K562 (cell line): ENCODE results near the gene MRPS15. TPM values are rescaled to one million over a fixed set of nuclear protein-coding genes. Genes with fewer than 3 reads are reported as not detected.
"Not testable (repeated sequence)": the region's sequence is repeated elsewhere in the genome, so short reads cannot be mapped to it uniquely, and the experiment has no call there.

Experiments
- KLF6 ChIP-seq: fragments of 250-450 bp; sonication (Bioruptor Pico); IDR thresholded peaks from 2 replicates; pipeline ENCODE4 v1.4.0; 2020; ENCODE audit warnings: mild to moderate bottlenecking, moderate library complexity, borderline replicate concordance
- MEF2D ChIP-seq: conservative IDR thresholded peaks from 2 replicates; pipeline ENCODE4 v1.6.1; 2016; ENCODE audit warnings: low read depth, missing genetic modification characterization, missing compliant biosample characterization
- MYC ChIP-seq, 2 experiments: fragments of 250-450 bp in 1 of 2; sonication (Bioruptor Pico) in 1 of 2; IDR thresholded peaks; 2 replicates each; pipeline versions ENCODE4 v1.5.1 to v1.6.1; 2012 to 2021; ENCODE audit warnings: low read depth in 2 of 2, borderline replicate concordance in 1 of 2, improper control_type of control experiment in 1 of 2, low read length in 1 of 2, mild to moderate bottlenecking in 1 of 2, moderate library complexity in 1 of 2
- NR4A1 ChIP-seq, 2 experiments: fragments of 250-450 bp in 1 of 2; fragments of 450-650 bp in 1 of 2; sonication (Bioruptor Pico) in 1 of 2; IDR thresholded peaks; 2 replicates each; pipeline versions ENCODE4 v1.4.0 to v1.6.1; 2016 to 2020; ENCODE audit warnings: mild to moderate bottlenecking in 2 of 2, missing compliant biosample characterization in 1 of 2, missing genetic modification characterization in 1 of 2, moderate library complexity in 1 of 2
- PTRF ChIP-seq: fragments of 450-650 bp; IDR thresholded peaks from 2 replicates; pipeline ENCODE4 v1.6.1; 2016; ENCODE audit warnings: mild to moderate bottlenecking, missing genetic modification characterization, missing compliant biosample characterization
- PTTG1 ChIP-seq: fragments of 450-650 bp; IDR thresholded peaks from 2 replicates; pipeline ENCODE4 v1.6.1; 2016; ENCODE audit warnings: low read depth, mild to moderate bottlenecking, missing genetic modification characterization, missing compliant biosample characterization
- TAL1 ChIP-seq: fragments of 450-650 bp; IDR thresholded peaks from 2 replicates; pipeline ENCODE4 v1.6.1; 2016; ENCODE audit warnings: mild to moderate bottlenecking
- TEAD1 ChIP-seq, 2 experiments: fragments of 450-650 bp in 1 of 2; sonication (generic) in 1 of 2; formaldehyde crosslinking; IDR thresholded peaks; 2 replicates each; pipeline versions ENCODE4 v1.4.0 to v1.8.0; 2020 to 2022; ENCODE audit warnings: mild to moderate bottlenecking in 2 of 2, missing genetic modification reagents in 1 of 2
- ZBTB7A ChIP-seq: IDR thresholded peaks from 2 replicates; pipeline ENCODE4 v1.6.1; 2011; ENCODE audit warnings: low read depth, mild to moderate bottlenecking, low read length, moderate library complexity, borderline replicate concordance; ENCODE audit not compliant: control insufficient read depth
- ZNF583 ChIP-seq: fragments of 250-450 bp; sonication (Bioruptor Pico); IDR thresholded peaks from 2 replicates; pipeline ENCODE4 v1.4.0; 2020
- polyA plus RNA-seq, 8 experiments: library from polyadenylated mRNA; depleted of rRNA in 4 of 8; stranded (reverse) in 5 of 8; unstranded in 3 of 8; fragments of >200 nt; fragmentation: Nextera tagmentation in 2 of 8; fragmentation: Illumina TruSeq in 1 of 8; extraction: Ambion mirVana in 2 of 8; extraction: Trizol in 1 of 8; gene quantifications; 2 replicates each; pipeline versions ENCODE4 v1.2.1 to v1.2.3, GENCODE V29; 2011 to 2014; ENCODE audit warnings: inconsistent platforms in 1 of 8, missing spikeins in 1 of 8
- total RNA-seq, 7 experiments: library from RNA; depleted of rRNA in 6 of 7; stranded (reverse); fragments of >200 nt in 6 of 7; fragmentation: Illumina TruSeq in 2 of 7; extraction: Trizol in 2 of 7; gene quantifications; 2 replicates each; pipeline versions ENCODE4 v1.2.1 to v1.2.3, GENCODE V29; 2011 to 2021; ENCODE audit warnings: low replicate concordance in 1 of 7
- TF ChIP-seq, protein P1 (sequence below), 3 experiments: fragments of 200-800 bp in 1 of 3; sonication (Bioruptor generic) in 1 of 3; sonication (generic) in 1 of 3; formaldehyde crosslinking in 1 of 3; IDR thresholded peaks; 2 replicates each; pipeline versions ENCODE4 v1.6.1 to v1.8.0; 2016 to 2022; ENCODE audit warnings: mild to moderate bottlenecking in 2 of 3, missing compliant biosample characterization in 2 of 3, missing genetic modification characterization in 2 of 3, missing genetic modification reagents in 1 of 3
- TF ChIP-seq, protein P2 (sequence below): fragments of 450-650 bp; IDR thresholded peaks from 2 replicates; pipeline ENCODE4 v1.6.1; 2017; ENCODE audit warnings: antibody characterized with exemption, mild to moderate bottlenecking
- TF ChIP-seq, protein P3 (sequence below): sonication (generic); formaldehyde crosslinking; IDR thresholded peaks from 2 replicates; pipeline ENCODE4 v1.9.0; 2022; ENCODE audit warnings: mild to moderate bottlenecking, missing genetic modification reagents

MRPS15 gene
- total and polyA plus RNA-seq, 9 of the 15 experiments (the other 6 are each of a cell fraction or from before 2014, with no cell fraction given) = 62.9 to 286 (median 149) TPM

DNA sequence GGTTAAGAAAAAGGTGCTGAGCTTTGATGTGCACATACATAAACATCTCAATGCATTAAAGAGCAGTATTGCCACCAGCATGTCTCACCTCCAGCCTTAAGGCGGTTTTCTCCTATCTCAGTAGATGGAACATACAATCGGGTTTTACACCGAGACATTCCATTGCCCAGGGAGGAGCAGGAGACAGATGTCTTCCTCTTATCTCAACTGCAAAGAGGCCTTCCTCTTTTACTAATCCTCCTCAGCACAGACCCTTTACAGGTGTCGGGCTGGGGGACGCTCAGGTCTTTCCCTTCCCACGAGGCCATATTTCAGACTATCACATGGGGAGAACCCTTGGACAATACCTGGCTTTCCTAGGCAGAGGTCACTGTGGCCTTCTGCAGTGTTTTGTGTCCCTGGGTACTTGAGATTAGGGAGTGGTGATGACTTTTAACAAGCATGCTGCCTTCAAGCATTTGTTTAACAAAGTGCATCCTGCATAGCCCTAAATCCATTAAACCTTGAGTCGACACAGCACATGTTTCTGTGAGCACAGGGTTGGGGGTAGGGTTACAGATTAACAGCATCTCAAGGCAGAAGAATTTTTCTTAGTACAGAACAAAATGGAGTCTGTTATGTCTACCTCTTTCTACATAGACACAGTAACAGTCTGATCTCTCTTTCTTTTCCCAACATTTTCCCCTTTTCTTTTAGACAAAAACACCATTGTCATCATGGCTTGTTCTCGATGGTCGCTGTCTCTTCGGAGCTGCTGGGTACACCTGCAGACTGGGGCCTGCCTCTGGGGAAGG, 25.3 kb upstream of the MRPS15 start (continued):
- not testable (repeated sequence) for TF ChIP-seq MYC (IDR thresholded peaks at IDR 0.05; ENCODE audit: low read depth, low read length); NR4A1 (CRISPR knock-in tag; IDR thresholded peaks at IDR 0.05)
- TF ChIP-seq MYC (CRISPR knock-in tag; IDR thresholded peaks at IDR 0.05; ENCODE audit: borderline replicate concordance, low read depth) = 0 out of 2 replicates have a peak, but pooled peaks have one; percentile 34
- peak; percentile 51; the same call in 1 of the 2 replicates for TF ChIP-seq TAL1
- TF ChIP-seq TEAD1 (CRISPR knock-in tag; IDR thresholded peaks at IDR 0.05) = peak; percentile 48 to 52; a peak in 1 of 4 replicates
- peak; percentile 19; the same call in 1 of the 2 replicates for TF ChIP-seq KLF6 (CRISPR knock-in tag)
- 0 out of 2 replicates have a peak, but pooled peaks have one; percentile 26 for TF ChIP-seq MEF2D
- TF ChIP-seq PTTG1 (tag) = peak; percentile 71; the same call in 1 of the 2 replicates
- TF ChIP-seq, protein P1, sequence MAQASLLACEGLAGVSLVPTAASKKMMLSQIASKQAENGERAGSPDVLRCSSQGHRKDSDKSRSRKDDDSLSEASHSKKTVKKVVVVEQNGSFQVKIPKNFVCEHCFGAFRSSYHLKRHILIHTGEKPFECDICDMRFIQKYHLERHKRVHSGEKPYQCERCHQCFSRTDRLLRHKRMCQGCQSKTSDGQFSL (CRISPR knock-in tag; IDR thresholded peaks at IDR 0.05) = not testable (repeated sequence)
- TF ChIP-seq, protein P1 (tag; IDR thresholded peaks at IDR 0.05) = peak in 1 of 2 experiments; percentile 67; a peak in 2 of 4 replicates
- TF ChIP-seq, protein P2, sequence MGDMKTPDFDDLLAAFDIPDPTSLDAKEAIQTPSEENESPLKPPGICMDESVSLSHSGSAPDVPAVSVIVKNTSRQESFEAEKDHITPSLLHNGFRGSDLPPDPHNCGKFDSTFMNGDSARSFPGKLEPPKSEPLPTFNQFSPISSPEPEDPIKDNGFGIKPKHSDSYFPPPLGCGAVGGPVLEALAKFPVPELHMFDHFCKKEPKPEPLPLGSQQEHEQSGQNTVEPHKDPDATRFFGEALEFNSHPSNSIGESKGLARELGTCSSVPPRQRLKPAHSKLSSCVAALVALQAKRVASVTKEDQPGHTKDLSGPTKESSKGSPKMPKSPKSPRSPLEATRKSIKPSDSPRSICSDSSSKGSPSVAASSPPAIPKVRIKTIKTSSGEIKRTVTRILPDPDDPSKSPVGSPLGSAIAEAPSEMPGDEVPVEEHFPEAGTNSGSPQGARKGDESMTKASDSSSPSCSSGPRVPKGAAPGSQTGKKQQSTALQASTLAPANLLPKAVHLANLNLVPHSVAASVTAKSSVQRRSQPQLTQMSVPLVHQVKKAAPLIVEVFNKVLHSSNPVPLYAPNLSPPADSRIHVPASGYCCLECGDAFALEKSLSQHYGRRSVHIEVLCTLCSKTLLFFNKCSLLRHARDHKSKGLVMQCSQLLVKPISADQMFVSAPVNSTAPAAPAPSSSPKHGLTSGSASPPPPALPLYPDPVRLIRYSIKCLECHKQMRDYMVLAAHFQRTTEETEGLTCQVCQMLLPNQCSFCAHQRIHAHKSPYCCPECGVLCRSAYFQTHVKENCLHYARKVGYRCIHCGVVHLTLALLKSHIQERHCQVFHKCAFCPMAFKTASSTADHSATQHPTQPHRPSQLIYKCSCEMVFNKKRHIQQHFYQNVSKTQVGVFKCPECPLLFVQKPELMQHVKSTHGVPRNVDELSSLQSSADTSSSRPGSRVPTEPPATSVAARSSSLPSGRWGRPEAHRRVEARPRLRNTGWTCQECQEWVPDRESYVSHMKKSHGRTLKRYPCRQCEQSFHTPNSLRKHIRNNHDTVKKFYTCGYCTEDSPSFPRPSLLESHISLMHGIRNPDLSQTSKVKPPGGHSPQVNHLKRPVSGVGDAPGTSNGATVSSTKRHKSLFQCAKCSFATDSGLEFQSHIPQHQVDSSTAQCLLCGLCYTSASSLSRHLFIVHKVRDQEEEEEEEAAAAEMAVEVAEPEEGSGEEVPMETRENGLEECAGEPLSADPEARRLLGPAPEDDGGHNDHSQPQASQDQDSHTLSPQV = peak; percentile 79
- peak; percentile 72; the same call in 1 of the 2 replicates for TF ChIP-seq ZNF583 (CRISPR knock-in tag)
- TF ChIP-seq ZBTB7A = 0 out of 2 replicates have a peak, but pooled peaks have one; percentile 11
- TF ChIP-seq NR4A1 (tag; IDR thresholded peaks at IDR 0.05) = peak; percentile 85
- TF ChIP-seq PTRF (tag) = peak; percentile 67
- TF ChIP-seq, protein P3, sequence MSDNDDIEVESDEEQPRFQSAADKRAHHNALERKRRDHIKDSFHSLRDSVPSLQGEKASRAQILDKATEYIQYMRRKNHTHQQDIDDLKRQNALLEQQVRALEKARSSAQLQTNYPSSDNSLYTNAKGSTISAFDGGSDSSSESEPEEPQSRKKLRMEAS (CRISPR knock-in tag) = peak; percentile 47; the same call in 1 of the 2 replicates
